Osteocyte (in vitro differentiated cells): ENCODE data around the gene CAMK2B. TPM values are rescaled to one million over a fixed set of nuclear protein-coding genes. Genes with fewer than 3 reads are reported as not detected.

Experiments used
- DNase-seq: peaks from one replicate; pipeline ENCODE4 v3.0.0; 2021; ENCODE audit warnings: mixed read lengths; ENCODE audit not compliant: unreplicated experiment; ENCODE audit errors: extremely low spot score
- H3K27ac Mint-ChIP-seq: one replicate; pipeline ENCODE4 v1.8.0; 2021; ENCODE audit warnings: mild to moderate bottlenecking, mixed read lengths; ENCODE audit not compliant: unreplicated experiment
- H3K27me3 Mint-ChIP-seq: one replicate; pipeline ENCODE4 v1.8.0; 2021; ENCODE audit warnings: mixed read lengths; ENCODE audit not compliant: unreplicated experiment
- H3K36me3 Mint-ChIP-seq: one replicate; pipeline ENCODE4 v1.8.0; 2021; ENCODE audit warnings: mixed read lengths; ENCODE audit not compliant: unreplicated experiment
- H3K4me1 Mint-ChIP-seq: one replicate; pipeline ENCODE4 v1.8.0; 2021; ENCODE audit warnings: mixed read lengths; ENCODE audit not compliant: unreplicated experiment
- H3K4me3 Mint-ChIP-seq: one replicate; pipeline ENCODE4 v1.8.0; 2021; ENCODE audit warnings: mild to moderate bottlenecking, moderate library complexity, mixed read lengths; ENCODE audit not compliant: unreplicated experiment
- H3K9me3 Mint-ChIP-seq: one replicate; pipeline ENCODE4 v1.8.0; 2021; ENCODE audit warnings: mixed read lengths; ENCODE audit not compliant: unreplicated experiment
- CTCF ChIP-seq: fragments of 200-600 bp; sonication (generic); IDR thresholded peaks from 2 replicates; pipeline ENCODE4 v1.5.0; 2021; ENCODE audit warnings: antibody characterized with exemption, mild to moderate bottlenecking, moderate library complexity
- total RNA-seq: library from RNA; stranded (reverse); gene quantifications from 2 replicates; pipeline ENCODE4 v1.2.1, GENCODE V29; 2021

The CAMK2B gene
- total RNA-seq, 1 donor from 2014 or later = not detected

- no peak for DNase-seq
- Mint-ChIP-seq H3K4me3 (no peak overlapping the region), H3K4me1 (no peaks in the 10 kb centered on the region), H3K36me3 (no peaks in the 10 kb centered on the region), H3K27ac (no peak overlapping the region), H3K9me3 (no peaks in the 10 kb centered on the region), H3K27me3 (peaks cover 7% of the 10 kb centered on the region)
- TF ChIP-seq CTCF = no peak
These were observed 52.9 kb downstream of the CAMK2B start for GRCh38 chr7:44272456-44272855.

GRCh38 chr7:44269943-44270493 is 55.4 kb downstream of the CAMK2B start:
- no peaks in the 10 kb centered on the region for H3K9me3 Mint-ChIP-seq

GRCh38 chr7:44269417-44269816 is 56.0 kb downstream of the CAMK2B start:
- Mint-ChIP-seq H3K27ac (no peak overlapping the region), H3K36me3 (no peaks in the 10 kb centered on the region), H3K9me3 (no peaks in the 10 kb centered on the region), H3K4me3 (no peak overlapping the region), H3K27me3 (peaks cover 30% of the 10 kb centered on the region), H3K4me1 (no peaks in the 10 kb centered on the region)
- TF ChIP-seq CTCF = no peak
- no peak for DNase-seq

More at GRCh38 chr7:44269943-44270493, 55.4 kb downstream of the CAMK2B start:
- no peak for DNase-seq
- Mint-ChIP-seq H3K27me3 (peaks cover 24% of the 10 kb centered on the region), H3K4me1 (no peaks in the 10 kb centered on the region), H3K27ac (no peak overlapping the region), H3K4me3 (no peak overlapping the region), H3K36me3 (no peaks in the 10 kb centered on the region)
- no peak for TF ChIP-seq CTCF

- DNase-seq = no peak
- TF ChIP-seq CTCF = no peak
- Mint-ChIP-seq H3K27ac (no peak overlapping the region), H3K27me3 (peaks cover 30% of the 10 kb centered on the region), H3K9me3 (no peaks in the 10 kb centered on the region), H3K36me3 (no peaks in the 10 kb centered on the region), H3K4me1 (no peaks in the 10 kb centered on the region), H3K4me3 (no peak overlapping the region)
These were observed 56.7 kb downstream of the CAMK2B start for GRCh38 chr7:44268671-44269070.

GRCh38 chr7:44267719-44268421 is 57.5 kb downstream of the CAMK2B start:
- no peak for DNase-seq
- Mint-ChIP-seq H3K36me3 (no peaks in the 10 kb centered on the region), H3K4me3 (no peak overlapping the region), H3K4me1 (no peaks in the 10 kb centered on the region), H3K9me3 (no peaks in the 10 kb centered on the region), H3K27me3 (peaks cover 30% of the 10 kb centered on the region), H3K27ac (no peak overlapping the region)
- no peak for TF ChIP-seq CTCF
